ENCODE results near the gene LRRC8A. TPM values are rescaled to one million over a fixed set of nuclear protein-coding genes. Genes with fewer than 3 reads are reported as not detected.
"Not testable (repeated sequence)": the region's sequence is repeated elsewhere in the genome, so short reads cannot be mapped to it uniquely, and the experiment has no call there.

Gene LRRC8A
- total RNA-seq, 8 experiments from 2014 or later: 13.7 to 26.8 (median 22.6) TPM

- Histone ChIP-seq H3K4me3 (no peak overlapping the region), H3K4me1 (replicated peaks in 1 of 2) (peaks cover 5 to 10% of the 10 kb centered on the region in 2 donors), H3K27ac (no peak overlapping the region)
- WGBS, 10 experiments: 80 to 100% (median 91%) methylated on average over 1 to 4 of the region's 7 CpGs; no CpG with 5 or more reads in 2 of the 10 experiments
- no peak for ATAC-seq (replicated peaks in 6 of 8)
- in situ Hi-C loops (cut with MboI; ENCODE audit: low pct_unique_long_range_greater_than_20kb in 2 of 9, low sequenced_read_pairs in 9 of 9, unreplicated experiment in 9 of 9): no loop called here
These were observed 62.1 kb downstream of the LRRC8A start for GRCh38 chr9:128943832-128944620.

DNA sequence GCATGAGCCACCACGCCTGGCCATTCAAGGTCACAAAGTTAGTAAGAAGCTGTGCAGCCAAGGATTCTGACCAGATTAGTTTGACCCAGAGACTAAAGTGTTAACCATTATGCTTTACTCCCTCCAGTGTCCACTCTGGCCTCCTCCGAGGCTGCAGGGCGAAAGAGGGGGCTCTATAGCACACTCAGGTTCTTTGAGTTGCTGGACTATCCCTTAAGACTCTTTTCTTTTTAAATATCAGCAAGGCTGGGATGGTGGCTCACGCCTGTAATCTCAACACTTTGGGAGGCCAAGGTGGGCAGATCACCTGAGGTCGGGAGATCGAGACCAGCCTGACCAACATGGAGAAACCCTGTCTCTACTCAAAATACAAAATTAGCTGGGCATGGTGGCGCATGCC is 63.0 kb downstream of the LRRC8A start:
- H3K27ac ChIP-seq; ATAC-seq (replicated peaks in 6 of 8); in situ Hi-C loops (cut with MboI; ENCODE audit: low pct_unique_long_range_greater_than_20kb in 2 of 9, low sequenced_read_pairs in 9 of 9, unreplicated experiment in 9 of 9); H3K4me1 ChIP-seq (replicated peaks in 1 of 2); H3K4me3 ChIP-seq: not testable (repeated sequence)
- 80 to 100% (median 88%) methylated on average over 2 to 5 of the region's 7 CpGs; no CpG with 5 or more reads in 3 of the 10 experiments for WGBS, 10 experiments

GRCh38 chr9:128945798-128946501 is 64.0 kb downstream of the LRRC8A start:
- no peak for ATAC-seq (replicated peaks in 6 of 8)
- Histone ChIP-seq H3K27ac (no peak overlapping the region), H3K4me3 (no peak overlapping the region), H3K4me1 (replicated peaks in 1 of 2) (peaks cover 5 to 10% of the 10 kb centered on the region in 2 donors)
- 80 to 100% (median 97%) methylated on average over 1 to 13 of the region's 19 CpGs; no CpG with 5 or more reads in 2 of the 10 experiments for WGBS, 10 experiments
- in situ Hi-C loops (cut with MboI; ENCODE audit: low pct_unique_long_range_greater_than_20kb in 2 of 9, low sequenced_read_pairs in 9 of 9, unreplicated experiment in 9 of 9): no loop called here

GRCh38 chr9:128946571-128947276 is 64.8 kb downstream of the LRRC8A start:
- Histone ChIP-seq H3K4me1 (replicated peaks in 1 of 2) (peaks cover 5 to 10% of the 10 kb centered on the region in 2 donors), H3K4me3 (peak overlapping the region; percentile 69 to 89 (median 83)), H3K27ac (peak overlapping the region; percentile 72 to 85)
- peak; percentile 33 to 54 (median 46) for ATAC-seq (replicated peaks in 6 of 8)
- 19 to 100% (median 59%) methylated on average over 1 to 11 of the region's 30 CpGs; no CpG with 5 or more reads in 1 of the 10 experiments for WGBS, 10 experiments
- in situ Hi-C loops (cut with MboI; ENCODE audit: low pct_unique_long_range_greater_than_20kb in 2 of 9, low sequenced_read_pairs in 9 of 9, unreplicated experiment in 9 of 9): no loop called here

DNA sequence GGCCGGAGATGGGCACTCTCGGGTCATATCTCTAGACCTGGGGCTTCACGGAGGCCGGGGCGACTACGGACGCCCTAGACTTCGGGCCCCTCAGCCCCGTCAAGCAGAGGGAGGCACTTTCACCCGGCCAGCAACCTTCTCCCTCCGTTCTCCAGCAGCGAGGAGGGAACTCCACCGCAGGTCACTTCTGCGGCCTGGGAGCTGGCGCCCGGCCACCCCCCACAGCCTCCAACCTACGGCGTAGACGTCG is 65.3 kb downstream of the LRRC8A start:
- in situ Hi-C loops (cut with MboI; ENCODE audit: low pct_unique_long_range_greater_than_20kb in 2 of 9, low sequenced_read_pairs in 9 of 9, unreplicated experiment in 9 of 9): no loop called here
- WGBS, 10 experiments: 0% methylated on average over 1 to 5 of the region's 20 CpGs; no CpG with 5 or more reads in 8 of the 10 experiments
- Histone ChIP-seq H3K27ac (peak overlapping the region; percentile 72 to 85), H3K4me1 (replicated peaks in 1 of 2) (peaks cover 5 to 10% of the 10 kb centered on the region in 2 donors), H3K4me3 (peak overlapping the region; percentile 69 to 89 (median 83))
- peak in 2 of 8 experiments; percentile 30 to 36 for ATAC-seq (replicated peaks in 6 of 8)

GRCh38 chr9:128947527-128948301 is 65.8 kb downstream of the LRRC8A start, which contains the start of the genes DOLK and NUP188:
DOLK (minus strand) TSS chr9:128947603; CDS start chr9:128947303, 300 bp downstream.
NUP188 (plus strand) TSS chr9:128947699; CDS start chr9:128947720, 21 bp downstream.
- WGBS, 10 experiments: 0 to 5% (median 1%) methylated on average over 3 to 13 of the region's 86 CpGs; no CpG with 5 or more reads in 6 of the 10 experiments
- H3K27ac ChIP-seq: peak within 1 kb of the TSS; percentile 72 to 85
- in situ Hi-C loops (cut with MboI; ENCODE audit: low pct_unique_long_range_greater_than_20kb in 2 of 9, low sequenced_read_pairs in 9 of 9, unreplicated experiment in 9 of 9): no loop called here
- H3K4me1 ChIP-seq (replicated peaks in 1 of 2): peaks cover 5 to 10% of the 10 kb centered on the region in 2 donors
- peak; percentile 75 to 88 (median 84) for ATAC-seq (replicated peaks in 6 of 8)
- peak within 1 kb of the TSS; percentile 69 to 89 (median 83) for H3K4me3 ChIP-seq

GRCh38 chr9:128961403-128961802 is 79.5 kb downstream of the LRRC8A start:
- in situ Hi-C loops (cut with MboI; ENCODE audit: low pct_unique_long_range_greater_than_20kb in 2 of 9, low sequenced_read_pairs in 9 of 9, unreplicated experiment in 9 of 9); H3K27ac ChIP-seq; H3K4me1 ChIP-seq (replicated peaks in 1 of 2); H3K4me3 ChIP-seq; ATAC-seq (replicated peaks in 6 of 8): not testable (repeated sequence)
- WGBS, 10 experiments: 87 to 100% (median 100%) methylated on average over 1 to 7 of the region's 9 CpGs; no CpG with 5 or more reads in 3 of the 10 experiments

Other genes starting within 250 kb of the LRRC8A start
- gene DYNC2I2, start 225.3 kb upstream of the LRRC8A start, total RNA-seq: 10 to 100 TPM; 21.1 to 62.7 (median 28.3) TPM
- gene SET, start 192.9 kb upstream of the LRRC8A start, total RNA-seq: 100 to 1,000 TPM; 328 to 639 (median 393) TPM
- gene PKN3, start 179.6 kb upstream of the LRRC8A start, total RNA-seq: 1 to 10 TPM in 3 of 8 experiments, under 1 TPM in 5; 0.07 to 7.3 (median 0.68) TPM
- gene ZDHHC12, start 158.0 kb upstream of the LRRC8A start, total RNA-seq: 10 to 100 TPM in 5 of 8 experiments, 1 to 10 TPM in 3; 3.7 to 31.4 (median 11.7) TPM
- gene ZER1, start 110.2 kb upstream of the LRRC8A start, total RNA-seq: 10 to 100 TPM; 17.8 to 35.1 (median 24.5) TPM
- 10 to 100 TPM in 5 of 8 experiments, 1 to 10 TPM in 3; 8.7 to 18.9 (median 13.1) TPM for gene TBC1D13, start 94.9 kb upstream of the LRRC8A start, total RNA-seq
- gene ENDOG, start 63.6 kb upstream of the LRRC8A start, total RNA-seq: 10 to 100 TPM in 7 of 8 experiments, 1 to 10 TPM in 1; 8.5 to 20.1 (median 16.7) TPM
- 10 to 100 TPM; 12.3 to 44.3 (median 21.6) TPM for gene SPOUT1, start 52.3 kb upstream of the LRRC8A start, total RNA-seq
- 10 to 100 TPM in 5 of 8 experiments, 1 to 10 TPM in 3; 4.0 to 15.9 (median 10.8) TPM for gene KYAT1, start 183 bp upstream of the LRRC8A start, total RNA-seq
- 10 to 100 TPM in 2 of 8 experiments, 1 to 10 TPM in 2, under 1 TPM in 4; 0.16 to 16.4 (median 0.97) TPM for gene PHYHD1, start 38.8 kb downstream of the LRRC8A start, total RNA-seq
- 10 to 100 TPM in 5 of 8 experiments, 1 to 10 TPM in 3; 7.5 to 27.9 (median 16.3) TPM for gene DOLK, start 65.5 kb downstream of the LRRC8A start, total RNA-seq
- gene NUP188, start 65.6 kb downstream of the LRRC8A start, total RNA-seq: 10 to 100 TPM; 16.3 to 69.4 (median 21.6) TPM
- gene SH3GLB2, start 146.2 kb downstream of the LRRC8A start, total RNA-seq: 10 to 100 TPM; 27.8 to 95.9 (median 44.5) TPM
- gene MIGA2, start 154.5 kb downstream of the LRRC8A start, total RNA-seq: 10 to 100 TPM; 12.0 to 44.2 (median 15.9) TPM
- 10 to 100 TPM; 11.3 to 32.2 (median 17.4) TPM for gene DOLPP1, start 199.0 kb downstream of the LRRC8A start, total RNA-seq
- 10 to 100 TPM; 16.1 to 34.5 (median 19.5) TPM for gene CRAT, start 228.7 kb downstream of the LRRC8A start, total RNA-seq
- 100 to 1,000 TPM in 2 of 8 experiments, 10 to 100 TPM in 6; 56.5 to 126 (median 95.6) TPM for gene PTPA, start 229.3 kb downstream of the LRRC8A start, total RNA-seq